ENCODE data around the gene WWP2. TPM values are rescaled to one million over a fixed set of nuclear protein-coding genes. Genes with fewer than 3 reads are reported as not detected.
"Not testable (repeated sequence)": the region's sequence is repeated elsewhere in the genome, so short reads cannot be mapped to it uniquely, and the experiment has no call there.

Gene WWP2
- polyA plus RNA-seq, 1 donor from 2014 or later, result 61.5 TPM

DNA sequence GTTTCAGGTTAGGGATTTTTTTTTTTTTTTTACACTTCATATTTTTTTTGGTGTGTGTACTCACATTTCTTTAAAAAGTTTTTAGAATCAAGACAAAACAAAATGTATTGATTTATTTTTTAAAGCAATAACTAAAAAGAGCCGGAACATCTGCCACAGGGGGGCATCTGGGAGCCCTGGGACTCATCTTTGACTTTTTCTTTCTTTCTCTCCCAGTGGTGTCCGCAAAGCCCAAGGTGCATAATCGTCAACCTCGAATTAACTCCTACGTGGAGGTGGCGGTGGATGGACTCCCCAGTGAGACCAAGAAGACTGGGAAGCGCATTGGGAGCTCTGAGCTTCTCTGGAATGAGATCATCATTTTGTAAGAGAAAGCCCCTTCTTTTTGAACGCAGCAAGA is 36.3 kb downstream of the WWP2 start:
- H3K36me3 Mint-ChIP-seq, result no peaks in the 10 kb centered on the region
- H3K27ac Mint-ChIP-seq, result no peak overlapping the region
- peaks cover 9 to 16% (median 13%) of the 10 kb centered on the region in 3 donors for H3K4me1 Mint-ChIP-seq
- H3K9me3 Mint-ChIP-seq, result no peaks in the 10 kb centered on the region
- H3K4me3 Mint-ChIP-seq, result no peak overlapping the region
- H3K27me3 Mint-ChIP-seq, result peaks cover 1% of the 10 kb centered on the region

DNA sequence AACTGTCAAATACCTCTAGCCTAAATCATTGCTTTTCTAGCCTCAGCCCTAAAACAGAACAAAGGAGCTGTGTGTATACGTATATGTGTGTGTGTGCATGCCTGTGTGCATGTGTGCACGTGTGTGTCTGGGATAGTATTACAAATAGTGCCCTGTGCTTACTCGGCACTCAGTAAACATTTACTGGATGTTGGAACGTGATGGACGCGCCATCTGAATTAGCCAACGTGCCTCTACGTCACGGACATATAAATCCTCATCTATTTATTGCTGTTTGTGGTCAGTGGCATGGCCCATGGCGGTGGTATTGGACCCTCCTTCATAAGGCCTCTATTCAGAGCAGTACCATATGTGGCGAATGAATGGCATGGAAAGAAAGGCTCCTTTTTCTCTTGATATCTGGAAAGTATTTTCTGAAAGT is 37.5 kb downstream of the WWP2 start:
- no peak overlapping the region for H3K4me3 Mint-ChIP-seq
- peaks cover under 1% of the 10 kb centered on the region for H3K27me3 Mint-ChIP-seq
- H3K9me3 Mint-ChIP-seq, result no peaks in the 10 kb centered on the region
- H3K36me3 Mint-ChIP-seq, result no peaks in the 10 kb centered on the region
- H3K27ac Mint-ChIP-seq, result no peak overlapping the region
- peaks cover 8 to 15% (median 11%) of the 10 kb centered on the region in 3 donors for H3K4me1 Mint-ChIP-seq

DNA sequence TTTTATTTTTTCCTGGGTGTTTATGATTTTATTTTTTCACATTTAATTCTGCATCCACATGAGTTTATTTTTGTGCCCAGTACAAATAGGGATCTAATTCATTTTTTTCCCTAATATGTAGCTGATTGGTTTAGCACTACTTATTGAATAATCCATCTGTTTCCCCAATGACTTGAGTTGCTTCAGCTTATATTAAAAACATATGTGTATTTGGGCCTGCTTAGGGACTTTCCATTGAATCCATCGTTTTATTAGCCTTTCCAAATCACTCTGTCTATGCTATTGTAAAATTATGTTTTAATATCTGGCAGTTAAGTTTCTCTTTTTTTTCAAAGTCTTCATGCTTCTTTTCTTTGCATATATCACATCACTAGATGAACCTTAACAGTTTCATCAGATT is 42.2 kb downstream of the WWP2 start:
- H3K27me3 Mint-ChIP-seq, result no peaks in the 10 kb centered on the region
- no peak overlapping the region for H3K27ac Mint-ChIP-seq
- H3K36me3 Mint-ChIP-seq, result peaks cover 4% of the 10 kb centered on the region
- no peak overlapping the region for H3K4me3 Mint-ChIP-seq
- peaks cover 1 to 3% (median 2%) of the 10 kb centered on the region in 3 donors for H3K4me1 Mint-ChIP-seq
- H3K9me3 Mint-ChIP-seq, result no peaks in the 10 kb centered on the region

DNA sequence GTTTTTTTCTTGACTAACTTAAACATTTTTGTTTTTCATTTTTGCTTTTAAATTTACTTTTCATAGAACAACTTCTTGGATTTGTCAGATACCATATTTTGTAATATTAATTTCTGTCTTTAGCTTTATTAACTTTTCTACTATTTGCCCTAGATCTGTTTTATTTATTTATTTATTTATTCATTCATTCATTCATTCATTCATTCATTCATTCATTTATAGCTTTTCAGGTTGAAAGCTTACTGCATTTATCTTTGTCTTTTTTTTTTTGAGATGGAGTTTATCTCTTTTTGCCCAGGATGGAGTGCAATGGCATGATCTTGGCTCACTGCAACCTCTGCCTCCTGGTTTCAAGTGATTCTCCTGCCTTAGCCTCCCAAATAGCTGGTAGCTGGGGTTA is 44.6 kb downstream of the WWP2 start:
- not testable (repeated sequence) for H3K36me3 Mint-ChIP-seq, H3K9me3 Mint-ChIP-seq, H3K27ac Mint-ChIP-seq, H3K4me3 Mint-ChIP-seq, H3K27me3 Mint-ChIP-seq, H3K4me1 Mint-ChIP-seq

DNA sequence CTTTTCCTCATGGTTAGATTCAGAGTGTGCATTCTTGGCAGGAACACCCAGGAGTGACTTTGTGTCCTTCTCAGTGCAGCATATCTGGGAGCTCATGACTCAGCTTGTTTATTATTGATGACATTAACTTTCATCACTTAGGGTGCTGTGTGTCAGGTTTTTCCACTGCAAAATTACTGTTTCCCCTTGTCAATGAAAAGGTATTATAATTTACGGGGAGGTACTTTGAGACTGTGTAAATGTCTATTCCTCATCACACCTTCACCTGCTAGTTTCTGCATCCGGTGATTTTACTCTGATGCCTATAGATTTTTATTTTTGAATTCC is 50.5 kb downstream of the WWP2 start:
- Mint-ChIP-seq H3K27me3 (no peaks in the 10 kb centered on the region), H3K4me1 (peaks cover 0 to 5% (median 3%) of the 10 kb centered on the region in 3 donors), H3K36me3 (peaks cover 19% of the 10 kb centered on the region)

DNA sequence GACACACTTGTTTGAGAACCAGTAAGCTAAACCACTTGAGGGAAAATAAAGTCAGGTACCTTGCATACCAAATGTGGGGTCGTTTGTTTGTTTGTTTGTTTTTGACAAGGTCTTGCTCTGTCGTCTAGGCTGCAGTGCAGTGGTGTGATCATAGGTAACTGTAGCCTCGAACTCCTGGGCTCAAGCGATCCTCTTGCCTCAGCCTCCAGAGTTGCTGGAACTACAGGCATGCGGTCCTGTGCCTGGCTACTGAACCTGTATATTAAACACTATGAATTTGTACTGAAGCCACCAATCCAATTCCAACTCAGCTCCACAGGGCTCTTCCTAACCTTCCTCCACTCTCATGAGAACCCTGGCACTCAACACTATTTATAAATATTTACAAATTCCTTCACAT is 51.9 kb downstream of the WWP2 start:
- no peaks in the 10 kb centered on the region for H3K27me3 Mint-ChIP-seq
- H3K36me3 Mint-ChIP-seq, result peaks cover 20% of the 10 kb centered on the region
- H3K27ac Mint-ChIP-seq, result no peak overlapping the region
- H3K4me1 Mint-ChIP-seq, result peaks cover 3 to 7% (median 4%) of the 10 kb centered on the region in 3 donors
- H3K9me3 Mint-ChIP-seq, result peaks cover 0 to 2% (median 0%) of the 10 kb centered on the region in 3 donors
- H3K4me3 Mint-ChIP-seq, result no peak overlapping the region

More for the DNA sequence above, 50.5 kb downstream of the WWP2 start:
- no peak overlapping the region for H3K4me3 Mint-ChIP-seq
- H3K9me3 Mint-ChIP-seq, result no peaks in the 10 kb centered on the region
- H3K27ac Mint-ChIP-seq, result no peak overlapping the region

DNA sequence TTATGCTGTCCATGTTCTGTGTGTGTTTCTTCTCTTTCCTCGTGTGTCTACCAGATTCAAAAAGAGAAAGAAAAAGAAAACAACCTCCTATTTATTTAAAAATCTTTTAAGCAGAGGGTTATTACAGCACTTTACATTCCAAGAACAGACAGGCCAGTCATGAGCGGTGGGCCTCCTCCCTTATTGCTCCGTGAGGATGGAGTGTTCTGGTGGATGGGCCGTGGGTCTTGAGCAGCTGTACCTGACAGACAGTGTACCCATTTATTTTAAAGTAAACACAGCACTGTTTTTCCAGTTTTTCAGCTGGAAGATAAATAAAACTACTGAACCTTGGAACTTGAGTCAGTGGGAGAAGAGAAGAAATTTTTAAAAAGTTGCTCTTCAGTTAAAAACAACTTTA is 52.4 kb downstream of the WWP2 start:
- Mint-ChIP-seq H3K4me1 (peaks cover 4 to 7% (median 5%) of the 10 kb centered on the region in 3 donors), H3K9me3 (peaks cover 0 to 2% (median 0%) of the 10 kb centered on the region in 3 donors), H3K27ac (no peak overlapping the region), H3K27me3 (no peaks in the 10 kb centered on the region), H3K36me3 (peaks cover 19% of the 10 kb centered on the region), H3K4me3 (no peak overlapping the region)

DNA sequence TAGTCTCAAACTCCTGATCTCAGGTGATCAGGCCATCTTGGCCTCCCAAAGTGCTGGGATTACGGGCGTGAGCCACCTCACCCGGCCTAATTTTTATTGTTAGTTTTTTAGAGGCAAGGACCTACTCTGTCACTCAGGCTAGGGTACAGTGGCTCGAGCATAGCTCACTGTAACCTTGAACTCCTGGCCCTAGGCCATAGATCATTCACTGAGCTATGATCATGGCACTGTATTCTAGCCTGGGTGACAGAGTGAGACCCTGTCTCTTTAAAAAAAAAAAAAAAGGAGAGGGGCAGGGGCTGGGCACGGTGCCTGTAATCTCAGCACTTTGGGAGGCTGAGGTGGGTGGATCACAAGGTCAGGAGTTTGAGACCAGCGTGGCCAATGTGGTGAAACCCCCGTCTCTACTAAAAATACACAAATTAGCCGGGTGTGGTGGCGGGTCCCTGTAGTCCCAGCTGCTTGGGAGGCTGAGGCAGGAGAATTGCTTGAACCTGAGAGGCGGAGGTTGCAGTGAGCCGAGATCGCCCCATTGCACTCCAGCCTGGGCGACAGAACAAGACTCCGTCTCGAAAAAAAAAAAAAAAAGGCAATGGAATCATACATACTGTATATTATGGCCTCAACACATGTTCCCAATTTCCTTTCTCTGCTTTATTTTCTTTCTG is 53.2 kb downstream of the WWP2 start:
- not testable (repeated sequence) for H3K9me3 Mint-ChIP-seq, H3K4me1 Mint-ChIP-seq, H3K4me3 Mint-ChIP-seq, H3K27ac Mint-ChIP-seq, H3K27me3 Mint-ChIP-seq
- peaks cover 18% of the 10 kb centered on the region for H3K36me3 Mint-ChIP-seq

DNA sequence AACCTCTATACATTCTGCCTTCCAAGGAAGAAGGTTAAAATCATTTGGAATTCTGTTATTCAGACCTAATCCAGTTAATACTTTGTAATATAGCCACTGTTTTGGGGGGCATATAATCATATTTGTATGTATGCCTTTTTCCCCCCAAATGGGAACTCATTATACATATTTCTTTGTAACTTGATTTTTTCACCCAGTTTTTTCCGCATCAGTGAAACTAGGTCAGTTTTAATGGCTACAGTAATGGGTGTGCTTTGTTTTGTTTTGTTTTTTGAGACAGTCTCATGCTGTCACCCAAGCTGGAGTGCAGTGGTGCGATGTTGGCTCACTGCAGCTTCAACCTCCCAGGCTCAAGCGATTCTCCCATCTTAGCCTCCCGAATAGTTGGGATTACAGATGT is 54.9 kb downstream of the WWP2 start:
- no peak overlapping the region for H3K4me3 Mint-ChIP-seq
- peaks cover 15% of the 10 kb centered on the region for H3K36me3 Mint-ChIP-seq
- H3K27ac Mint-ChIP-seq, result peak overlapping the region in 1 of 3 donors; percentile 22
- peaks cover 0 to 2% (median 0%) of the 10 kb centered on the region in 3 donors for H3K9me3 Mint-ChIP-seq
- H3K27me3 Mint-ChIP-seq, result no peaks in the 10 kb centered on the region
- H3K4me1 Mint-ChIP-seq, result peaks cover 2 to 6% (median 6%) of the 10 kb centered on the region in 3 donors

DNA sequence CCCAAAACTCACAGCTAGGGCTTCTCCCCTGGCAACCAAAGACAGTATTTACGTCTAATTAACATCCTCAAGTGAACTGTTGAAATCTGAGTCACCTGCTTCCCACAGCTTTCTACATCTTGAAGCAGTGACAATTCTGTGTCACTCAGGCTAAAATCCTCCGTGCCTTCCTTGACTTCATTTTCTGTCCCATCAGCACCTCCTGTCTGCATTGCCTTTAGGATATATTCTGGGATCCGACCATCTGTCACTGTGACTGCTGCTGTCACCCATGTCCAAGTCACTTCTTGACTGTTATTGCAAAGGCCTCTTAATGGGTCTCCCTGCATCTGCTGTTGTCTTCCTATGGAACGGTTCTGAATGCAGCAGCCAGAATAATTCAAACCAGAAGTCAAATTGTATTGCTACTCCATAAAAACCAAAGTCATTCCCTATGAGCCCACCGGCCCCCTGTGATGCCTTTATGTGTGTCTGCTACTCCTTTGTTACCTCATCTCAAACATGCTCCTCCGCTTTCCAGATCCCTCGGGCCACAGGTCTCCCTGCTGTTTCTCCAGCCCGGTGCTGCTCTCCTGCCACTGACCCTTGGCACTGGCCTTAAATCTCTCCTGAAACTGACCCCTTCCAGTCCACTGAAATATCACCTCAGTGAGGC is 56.9 kb downstream of the WWP2 start:
- Mint-ChIP-seq H3K36me3 (peaks cover 16% of the 10 kb centered on the region), H3K27me3 (no peaks in the 10 kb centered on the region), H3K4me3 (no peak overlapping the region), H3K27ac (peak overlapping the region in 1 of 3 donors; percentile 10), H3K4me1 (peaks cover 13 to 17% (median 14%) of the 10 kb centered on the region in 3 donors), H3K9me3 (peaks cover 0 to 2% (median 0%) of the 10 kb centered on the region in 3 donors)

DNA sequence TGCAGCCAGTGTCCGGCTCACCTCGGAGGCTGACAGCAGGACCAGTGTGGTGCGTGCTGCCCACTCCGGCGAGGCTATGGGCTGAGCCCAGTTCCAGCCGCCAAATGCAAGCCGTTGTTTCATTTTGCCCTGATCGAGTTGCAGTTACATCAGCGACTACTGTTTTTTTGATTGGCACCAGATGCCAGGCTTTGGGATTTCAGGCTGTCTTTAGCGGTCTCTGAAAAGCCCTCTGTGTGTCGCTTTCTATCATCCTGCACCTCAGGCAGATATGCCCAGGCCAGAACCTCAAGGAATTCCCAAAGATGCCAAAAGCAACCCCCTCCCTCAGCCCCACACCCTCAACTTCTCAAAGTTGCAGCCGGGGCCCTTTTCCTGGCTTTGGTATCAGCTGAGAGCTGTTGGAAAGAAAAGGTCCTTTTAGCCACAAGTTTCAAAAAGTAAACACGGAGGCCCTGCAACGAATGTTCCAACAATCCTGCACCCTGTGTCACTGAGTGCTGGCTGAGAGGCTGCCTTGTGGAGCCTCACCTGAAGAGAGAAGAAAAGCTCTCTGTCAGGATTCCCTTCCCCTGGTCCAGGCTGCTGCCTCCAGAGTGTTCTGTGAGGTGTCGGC is 58.9 kb downstream of the WWP2 start:
- peaks cover 17% of the 10 kb centered on the region for H3K36me3 Mint-ChIP-seq
- H3K27ac Mint-ChIP-seq, result no peak overlapping the region
- peaks cover 15 to 19% (median 18%) of the 10 kb centered on the region in 3 donors for H3K4me1 Mint-ChIP-seq
- no peaks in the 10 kb centered on the region for H3K27me3 Mint-ChIP-seq
- peak overlapping the region in 1 of 4 donors; percentile 55 for H3K4me3 Mint-ChIP-seq
- H3K9me3 Mint-ChIP-seq, result peaks cover 0 to 2% (median 0%) of the 10 kb centered on the region in 3 donors

DNA sequence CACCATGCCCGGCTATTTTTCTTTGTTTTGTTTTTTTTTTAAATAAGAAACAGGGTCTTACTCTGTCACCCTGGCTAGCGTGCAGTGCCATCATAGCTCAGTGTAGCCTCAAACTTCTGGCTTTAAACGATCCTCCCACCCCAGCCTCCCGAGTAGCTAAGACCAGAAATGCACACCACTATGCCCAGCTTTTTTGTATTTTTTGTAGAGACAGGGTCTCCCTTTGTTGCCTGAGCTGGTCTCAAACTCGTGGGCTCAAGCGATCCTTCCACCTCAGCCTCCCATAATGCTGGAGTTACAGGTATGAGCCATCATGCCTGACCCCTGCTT is 59.7 kb downstream of the WWP2 start:
- H3K4me1 Mint-ChIP-seq, result peaks cover 15 to 19% (median 18%) of the 10 kb centered on the region in 3 donors
- H3K4me3 Mint-ChIP-seq, result no peak overlapping the region
- peaks cover 14% of the 10 kb centered on the region for H3K36me3 Mint-ChIP-seq
- H3K9me3 Mint-ChIP-seq, result peaks cover 0 to 2% (median 0%) of the 10 kb centered on the region in 3 donors
- no peaks in the 10 kb centered on the region for H3K27me3 Mint-ChIP-seq
- peak overlapping the region in 1 of 3 donors; percentile 94 for H3K27ac Mint-ChIP-seq

DNA sequence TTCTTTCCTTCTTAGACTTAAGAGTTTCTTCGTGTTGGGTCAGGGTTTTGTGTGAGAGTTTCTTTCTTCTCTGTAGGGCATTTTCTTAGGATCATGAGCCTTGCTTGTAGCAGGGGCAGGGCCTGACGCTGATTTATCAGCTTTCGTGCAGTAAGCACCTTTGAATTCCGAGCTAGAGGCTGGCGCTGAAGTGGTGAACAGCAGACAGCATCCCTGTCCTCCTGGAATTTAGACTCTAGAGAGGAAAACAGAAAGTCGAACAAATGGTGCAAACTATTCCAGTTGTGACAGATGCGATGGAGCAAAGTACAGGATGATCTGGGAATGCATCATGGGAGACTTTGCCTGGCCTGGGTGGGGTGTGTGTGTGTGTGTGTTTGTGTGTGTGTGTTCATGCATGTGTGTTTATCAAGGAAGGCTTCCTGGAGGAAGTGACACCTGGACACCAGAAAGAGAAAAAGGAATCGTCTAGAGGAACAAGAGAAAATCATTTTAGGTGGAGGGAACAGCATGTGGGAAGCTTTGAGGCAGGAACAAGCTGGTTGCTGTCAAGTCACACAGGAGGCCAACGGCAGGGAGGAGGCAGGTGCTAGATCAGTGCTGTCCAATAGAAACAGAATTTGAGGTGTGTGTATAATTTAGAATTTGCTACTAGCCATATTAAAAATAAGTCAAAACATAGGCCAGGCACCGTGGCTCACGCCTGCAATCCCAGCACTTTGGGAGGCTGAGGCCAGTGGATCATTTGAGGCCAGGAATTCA is 60.2 kb downstream of the WWP2 start:
- peaks cover 14% of the 10 kb centered on the region for H3K36me3 Mint-ChIP-seq
- H3K9me3 Mint-ChIP-seq, result peaks cover 0 to 2% (median 0%) of the 10 kb centered on the region in 3 donors
- H3K27ac Mint-ChIP-seq, result peak overlapping the region; percentile 39 to 94 (median 65)
- H3K4me3 Mint-ChIP-seq, result peak overlapping the region in 1 of 4 donors; percentile 5
- H3K4me1 Mint-ChIP-seq, result peaks cover 15 to 19% (median 18%) of the 10 kb centered on the region in 3 donors
- no peaks in the 10 kb centered on the region for H3K27me3 Mint-ChIP-seq

DNA sequence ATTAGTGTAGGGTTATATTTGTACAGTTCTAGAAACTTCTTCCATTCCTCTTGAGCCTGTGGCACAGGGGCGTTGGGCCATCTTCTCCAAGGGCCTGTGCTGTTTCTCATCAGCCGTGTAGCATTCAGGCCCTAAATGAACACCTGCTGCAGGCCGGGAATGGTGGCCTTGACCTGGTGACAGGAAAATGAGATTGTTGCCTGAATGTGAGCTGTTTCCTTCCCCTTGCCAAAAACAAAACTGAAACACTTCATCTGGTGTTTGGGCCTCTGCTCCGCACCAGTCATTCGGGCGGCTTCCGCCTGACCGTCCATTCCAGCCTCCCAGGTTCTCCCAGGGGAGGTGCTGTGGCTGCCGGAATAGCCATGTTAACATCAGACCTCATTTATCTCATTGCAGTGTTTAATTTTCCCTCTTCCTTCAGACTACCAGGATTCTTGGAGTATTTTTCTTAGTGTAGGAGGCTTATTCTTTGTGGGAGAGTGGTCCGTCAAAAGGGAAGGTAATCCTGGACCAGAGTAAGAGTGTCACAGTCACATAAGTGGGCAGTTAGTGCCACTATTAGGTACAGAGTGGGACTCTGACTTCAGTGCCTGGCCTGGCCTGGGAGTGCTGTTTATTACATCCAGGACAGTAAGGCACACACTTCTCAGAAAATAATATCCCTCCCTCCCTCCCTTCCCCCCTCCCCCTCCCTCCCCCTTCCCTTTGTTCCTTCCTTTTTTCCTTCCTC is 61.9 kb downstream of the WWP2 start:
- Mint-ChIP-seq H3K4me3 (peak overlapping the region; percentile 71 to 94 (median 83)), H3K4me1 (peaks cover 15 to 16% (median 16%) of the 10 kb centered on the region in 3 donors), H3K27me3 (no peaks in the 10 kb centered on the region), H3K36me3 (peaks cover 8% of the 10 kb centered on the region), H3K27ac (peak overlapping the region; percentile 80 to 99 (median 96)), H3K9me3 (no peaks in the 10 kb centered on the region)

Data from IgD-negative memory B cell (primary cell).